ENCODE data around the gene NTF4.

GRCh38 chr19:49064768-49065611, at the start of gene NTF4:
- TF ChIP-seq CTCF (IDR thresholded peaks at IDR 0.05; ENCODE audit: low read depth, low read length), result no peak
- no peak for TF ChIP-seq EZH2phosphoT487 (IDR thresholded peaks at IDR 0.05; ENCODE audit: low read depth)
